Neuronal stem cell (in vitro differentiated cells): Measurements from ENCODE around the gene FMR1. TPM values are rescaled to one million over a fixed set of nuclear protein-coding genes. Genes with fewer than 3 reads are reported as not detected.

Source experiments
- DNase-seq: peaks from one replicate; pipeline ENCODE4 v3.0.0-alpha.2; 2013; ENCODE audit warnings: low spot score
- H2AFZ ChIP-seq: one replicate; pipeline ENCODE4 v1.6.1; 2013; ENCODE audit warnings: mild to moderate bottlenecking, low read length, inconsistent platforms
- H2AK5ac ChIP-seq: 2 replicates; pipeline ENCODE4 v1.6.1; 2013; ENCODE audit warnings: low read depth, mild to moderate bottlenecking, inconsistent platforms, low read length, moderate library complexity, mixed read lengths
- H2BK120ac ChIP-seq: 2 replicates; pipeline ENCODE4 v1.6.1; 2013; ENCODE audit warnings: low read depth, mild to moderate bottlenecking, inconsistent platforms, low read length, moderate library complexity, mixed read lengths
- H2BK12ac ChIP-seq: one replicate; pipeline ENCODE4 v1.6.1; 2013; ENCODE audit warnings: low read length, inconsistent platforms
- H2BK15ac ChIP-seq: 2 replicates; pipeline ENCODE4 v1.6.1; 2013; ENCODE audit warnings: mild to moderate bottlenecking, low read length, inconsistent platforms, mixed read lengths
- H2BK5ac ChIP-seq: one replicate; pipeline ENCODE4 v1.6.1; 2013; ENCODE audit warnings: inconsistent platforms, mild to moderate bottlenecking, low read length, moderate library complexity
- H3K14ac ChIP-seq: one replicate; pipeline ENCODE4 v1.6.1; 2013; ENCODE audit warnings: low read length, inconsistent platforms
- H3K18ac ChIP-seq: 2 replicates; pipeline ENCODE4 v1.6.1; 2013; ENCODE audit warnings: low read length, inconsistent platforms
- H3K23ac ChIP-seq: 2 replicates; pipeline ENCODE4 v1.6.1; 2013; ENCODE audit warnings: low read depth, mild to moderate bottlenecking, mixed read lengths, low read length, inconsistent platforms; ENCODE audit not compliant: poor library complexity
- H3K27ac ChIP-seq: replicated peaks from 3 replicates; pipeline ENCODE4 v1.5.1; 2013; ENCODE audit warnings: low read length, inconsistent platforms
- H3K27me3 ChIP-seq, 3 experiments: 2 replicates each; pipeline ENCODE4 v1.6.1; 2013; ENCODE audit warnings: low read length in 3 of 3, mild to moderate bottlenecking in 2 of 3, inconsistent platforms in 1 of 3, low read depth in 1 of 3, mixed read lengths in 1 of 3, moderate library complexity in 1 of 3; ENCODE audit not compliant: control insufficient read depth in 3 of 3, insufficient read depth in 3 of 3
- H3K36me3 ChIP-seq, 2 donors: replicated peaks in 1 of 2; 2 replicates each; pipeline ENCODE4 v1.6.1; 2013; ENCODE audit warnings: low read length in 2 of 2; ENCODE audit not compliant: control insufficient read depth in 2 of 2, insufficient read depth in 2 of 2
- H3K4ac ChIP-seq: 2 replicates; pipeline ENCODE4 v1.6.1; 2013; ENCODE audit warnings: inconsistent platforms, mild to moderate bottlenecking, low read length, moderate library complexity
- H3K4me1 ChIP-seq, 2 donors: 1 replicate in 1 of 2; 2 replicates in 1 of 2; pipeline ENCODE4 v1.6.1; 2013; ENCODE audit warnings: low read length in 2 of 2, low read depth in 1 of 2; ENCODE audit not compliant: control insufficient read depth in 2 of 2, insufficient read depth in 1 of 2
- H3K4me2 ChIP-seq: one replicate; pipeline ENCODE4 v1.6.1; 2013; ENCODE audit warnings: mild to moderate bottlenecking, low read length, inconsistent platforms; ENCODE audit not compliant: insufficient read depth, poor library complexity, severe bottlenecking
- H3K4me3 ChIP-seq, 2 donors: 2 replicates each; pipeline ENCODE4 v1.5.1; 2013; ENCODE audit warnings: low read length in 2 of 2, mild to moderate bottlenecking in 2 of 2, inconsistent platforms in 1 of 2, moderate library complexity in 1 of 2
- H3K79me1 ChIP-seq: one replicate; pipeline ENCODE4 v1.6.1; 2013; ENCODE audit warnings: low read depth, mild to moderate bottlenecking, inconsistent platforms, low read length, moderate library complexity
- H3K9ac ChIP-seq: one replicate; pipeline ENCODE4 v1.6.1; 2013; ENCODE audit warnings: mild to moderate bottlenecking, low read depth, low read length, inconsistent platforms; ENCODE audit not compliant: poor library complexity
- H3K9me3 ChIP-seq, 2 donors: replicated peaks in 1 of 2; 2 replicates each; pipeline versions ENCODE3 to v1.6.1; 2013; ENCODE audit warnings: low read length in 2 of 2, mild to moderate bottlenecking in 2 of 2, inconsistent platforms in 1 of 2, low read depth in 1 of 2, mixed read lengths in 1 of 2, moderate library complexity in 1 of 2; ENCODE audit not compliant: control insufficient read depth in 2 of 2, insufficient read depth in 1 of 2
- H4K8ac ChIP-seq: one replicate; pipeline ENCODE4 v1.6.1; 2013; ENCODE audit warnings: low read depth, mild to moderate bottlenecking, inconsistent platforms, low read length, moderate library complexity
- H4K91ac ChIP-seq: one replicate; pipeline ENCODE4 v1.6.1; 2013; ENCODE audit warnings: low read length, low read depth, mild to moderate bottlenecking, inconsistent platforms; ENCODE audit not compliant: poor library complexity
- WGBS, 2 donors: extraction: QIAGEN DNeasy Blood & Tissue Kit; methylation state at CpG; one replicate each; pipeline ENCODE4 v1.1.7; 2013; ENCODE audit warnings: missing lambda C conversion rate in 2 of 2, mixed read lengths in 1 of 2; ENCODE audit not compliant: insufficient read length in 2 of 2, insufficient replicate concordance in 1 of 2; ENCODE audit errors: extremely low coverage in 2 of 2; 5-methylcytosine and 5-hydroxymethylcytosine counted together
- polyA plus RNA-seq, 2 experiments: library from polyadenylated mRNA; stranded (reverse); fragments of 200-250 nt; gene quantifications; one replicate each; pipeline ENCODE4 v1.2.3, GENCODE V29; 2013

The FMR1 gene
- 34.0 TPM for polyA plus RNA-seq (2013, experiment 1 of 2)
- 34.8 TPM for polyA plus RNA-seq (2013, experiment 2 of 2)

GRCh38 chrX:147911192-147912022 lies at the start of gene FMR1:
TSS of gene FMR1 (plus strand) at chrX:147911919. CDS start at chrX:147912180, 261 bp downstream.
- Histone ChIP-seq H3K27ac (peak within 1 kb of the TSS; percentile 90), H3K79me1 (no peaks in the 10 kb centered on the region), H2BK5ac (no peak within 1 kb of the TSS), H3K4me1 (peaks cover 0 to 3% of the 10 kb centered on the region in 2 donors), H3K27me3 (no peaks in the 10 kb centered on the region), H2BK12ac (no peak within 1 kb of the TSS), H3K36me3 (no peaks in the 10 kb centered on the region), H4K8ac (no peak within 1 kb of the TSS), H2BK120ac (no peak within 1 kb of the TSS), H4K91ac (no peak within 1 kb of the TSS), H3K4me3 (peak within 1 kb of the TSS; percentile 69 to 96), H3K9ac (peak within 1 kb of the TSS; percentile 81), H3K9me3 (no peaks in the 10 kb centered on the region), H2AK5ac (no peak within 1 kb of the TSS), H3K18ac (peak within 1 kb of the TSS; percentile 20), H3K4ac (no peak within 1 kb of the TSS), H2BK15ac (no peak within 1 kb of the TSS), H3K4me2 (peak within 1 kb of the TSS; percentile 45), H3K23ac (no peak within 1 kb of the TSS), H2AFZ (peak within 1 kb of the TSS; percentile 89), H3K14ac (no peak within 1 kb of the TSS)
- WGBS, 2 donors = no CpG with 5 or more reads among the region's 66 CpGs
- peak; percentile 84 for DNase-seq

- Histone ChIP-seq H3K4me1 (no peaks in the 10 kb centered on the region), H3K18ac (no peak overlapping the region), H4K91ac (no peak overlapping the region), H2AK5ac (no peak overlapping the region), H2BK120ac (no peak overlapping the region), H3K79me1 (no peaks in the 10 kb centered on the region), H3K4ac (no peak overlapping the region), H2BK15ac (no peak overlapping the region), H3K4me2 (no peak overlapping the region), H3K27me3 (no peaks in the 10 kb centered on the region), H2AFZ (no peak overlapping the region), H2BK5ac (no peak overlapping the region), H3K14ac (no peak overlapping the region), H3K27ac (no peak overlapping the region), H3K9me3 (no peaks in the 10 kb centered on the region), H3K4me3 (no peak overlapping the region), H2BK12ac (no peak overlapping the region), H3K9ac (no peak overlapping the region), H4K8ac (no peak overlapping the region), H3K23ac (no peak overlapping the region), H3K36me3 (no peaks in the 10 kb centered on the region)
- WGBS, 2 donors = no CpG with 5 or more reads among the region's 7 CpGs
- no peak for DNase-seq
Measured at GRCh38 chrX:147875866-147876596, 35.7 kb upstream of the FMR1 start.

- no peaks in the 10 kb centered on the region for H3K9me3 ChIP-seq
- no peak overlapping the region for H2BK15ac ChIP-seq
- no CpG with 5 or more reads among the region's 4 CpGs for WGBS, 2 donors
- no peak overlapping the region for H2BK120ac ChIP-seq
- H3K23ac ChIP-seq = no peak overlapping the region
- no peak overlapping the region for H2BK12ac ChIP-seq
- H4K91ac ChIP-seq = no peak overlapping the region
- DNase-seq = no peak
- H3K4me1 ChIP-seq = no peaks in the 10 kb centered on the region
- H3K79me1 ChIP-seq = no peaks in the 10 kb centered on the region
- H2AFZ ChIP-seq = no peak overlapping the region
- H3K4me3 ChIP-seq = no peak overlapping the region
- H3K27me3 ChIP-seq = no peaks in the 10 kb centered on the region
- H3K4me2 ChIP-seq = no peak overlapping the region
- no peak overlapping the region for H4K8ac ChIP-seq
- no peak overlapping the region for H2AK5ac ChIP-seq
- H3K9ac ChIP-seq = no peak overlapping the region
- no peak overlapping the region for H2BK5ac ChIP-seq
- H3K27ac ChIP-seq = no peak overlapping the region
- H3K14ac ChIP-seq = no peak overlapping the region
- no peak overlapping the region for H3K18ac ChIP-seq
- H3K4ac ChIP-seq = no peak overlapping the region
- H3K36me3 ChIP-seq = no peaks in the 10 kb centered on the region
Measured at GRCh38 chrX:147876849-147877646, 34.7 kb upstream of the FMR1 start.
